T-cell (primary cell): ENCODE data around the gene CAPN14. TPM values are rescaled to one million over a fixed set of nuclear protein-coding genes. Genes with fewer than 3 reads are reported as not detected.

Experiments used
- ATAC-seq, 4 experiments: fragments of 200-7000 bp in 3 of 4; fragments of 150-1000 bp in 1 of 4; cut with Tn5 transposase; replicated peaks in 1 of 4; 1 replicate in 3 of 4; 2 replicates in 1 of 4; pipeline ENCODE4 v1.10.0; 2021; ENCODE audit warnings: moderate library complexity in 3 of 4, mild to moderate bottlenecking in 2 of 4, moderate number of reproducible peaks in 1 of 4
- CTCF ChIA-PET, 2 donors: fragments of 300-600 bp; sonication (Branson Sonifier 250); formaldehyde crosslinking; loops; one replicate each; lab custom pipeline; 2022; ENCODE audit warnings: antibody characterized with exemption in 2 of 2; lab: Charles Lee
- POLR2A ChIA-PET, 2 donors: fragments of 300-600 bp; sonication (Branson Sonifier 250); formaldehyde crosslinking; loops; one replicate each; lab custom pipeline; 2022; ENCODE audit warnings: antibody characterized with exemption in 2 of 2; lab: Charles Lee
- DNase-seq, 35 experiments: peaks; one replicate each; pipeline versions ENCODE4 v3.0.0 to v3.0.0-alpha.2; 2013 to 2023
- H3K27ac ChIP-seq: one replicate; pipeline ENCODE4 v1.5.1; 2013; ENCODE audit warnings: low read length
- H3K27me3 ChIP-seq, 2 experiments: replicated peaks in 1 of 2; 1 replicate in 1 of 2; 2 replicates in 1 of 2; pipeline versions ENCODE4 v1.6.1 to v1.7.0; 2013; ENCODE audit warnings: low read length in 1 of 2, mixed read lengths in 1 of 2; ENCODE audit not compliant: control insufficient read depth in 2 of 2, insufficient read depth in 2 of 2; ENCODE audit errors: extremely low read depth in 1 of 2
- H3K36me3 ChIP-seq, 2 donors: 1 replicate in 1 of 2; 2 replicates in 1 of 2; pipeline versions ENCODE4 v1.6.1 to v1.7.0; 2013; ENCODE audit warnings: low read length in 1 of 2; ENCODE audit not compliant: control insufficient read depth in 2 of 2, insufficient read depth in 1 of 2; ENCODE audit errors: extremely low read depth in 1 of 2
- H3K4me1 ChIP-seq, 2 experiments: 1 replicate in 1 of 2; 2 replicates in 1 of 2; pipeline versions ENCODE4 v1.6.1 to v1.7.0; 2013; ENCODE audit warnings: low read length in 2 of 2, mixed read lengths in 1 of 2; ENCODE audit not compliant: insufficient read depth in 2 of 2, control insufficient read depth in 1 of 2; ENCODE audit errors: extremely low read depth in 1 of 2
- H3K4me3 ChIP-seq, 2 donors: 1 replicate in 1 of 2; 2 replicates in 1 of 2; pipeline versions ENCODE4 v1.5.1 to v1.7.0; 2013; ENCODE audit warnings: mild to moderate bottlenecking in 2 of 2, low read length in 1 of 2, moderate library complexity in 1 of 2; ENCODE audit not compliant: control insufficient read depth in 1 of 2; ENCODE audit errors: extremely low read depth in 1 of 2
- H3K9me3 ChIP-seq: 2 replicates; pipeline ENCODE4 v1.7.0; 2013
- H3K27ac Mint-ChIP-seq, 2 donors: one replicate each; pipeline ENCODE4 v1.8.0; 2020 to 2021; ENCODE audit warnings: mild to moderate bottlenecking in 2 of 2, mixed read lengths in 2 of 2
- H3K27me3 Mint-ChIP-seq, 2 donors: one replicate each; pipeline ENCODE4 v1.8.0; 2021 to 2022; ENCODE audit warnings: mixed read lengths in 2 of 2
- H3K36me3 Mint-ChIP-seq: one replicate; pipeline ENCODE4 v1.8.0; 2021; ENCODE audit warnings: mixed read lengths
- H3K4me1 Mint-ChIP-seq, 3 donors: one replicate each; pipeline ENCODE4 v1.8.0; 2020 to 2022; ENCODE audit warnings: mixed read lengths in 3 of 3, mild to moderate bottlenecking in 1 of 3
- H3K4me3 Mint-ChIP-seq, 3 donors: one replicate each; pipeline ENCODE4 v1.8.0; 2020 to 2022; ENCODE audit warnings: mild to moderate bottlenecking in 3 of 3, mixed read lengths in 3 of 3, moderate library complexity in 3 of 3
- H3K9me3 Mint-ChIP-seq, 3 donors: one replicate each; pipeline ENCODE4 v1.8.0; 2020 to 2022; ENCODE audit warnings: mixed read lengths in 3 of 3
- WGBS: methylation state at CpG from one replicate; pipeline ENCODE4 v1.1.5; 2013; ENCODE audit warnings: missing lambda C conversion rate; ENCODE audit not compliant: insufficient coverage; 5-methylcytosine and 5-hydroxymethylcytosine counted together
- total RNA-seq, 35 experiments: library from RNA in 6 of 35; stranded (reverse) in 6 of 35; fragments of 120-200 nt in 1 of 35; gene quantifications; one replicate each; pipeline versions ENCODE4 v1.2.1 to v1.2.4 and lab custom pipeline; 2013 to 2026

Gene CAPN14
- total RNA-seq, 5 donors from 2014 or later (not counting 1 experiment from before 2014, with no cell fraction given) = 0.15 to 0.76 (median 0.55) TPM

DNA sequence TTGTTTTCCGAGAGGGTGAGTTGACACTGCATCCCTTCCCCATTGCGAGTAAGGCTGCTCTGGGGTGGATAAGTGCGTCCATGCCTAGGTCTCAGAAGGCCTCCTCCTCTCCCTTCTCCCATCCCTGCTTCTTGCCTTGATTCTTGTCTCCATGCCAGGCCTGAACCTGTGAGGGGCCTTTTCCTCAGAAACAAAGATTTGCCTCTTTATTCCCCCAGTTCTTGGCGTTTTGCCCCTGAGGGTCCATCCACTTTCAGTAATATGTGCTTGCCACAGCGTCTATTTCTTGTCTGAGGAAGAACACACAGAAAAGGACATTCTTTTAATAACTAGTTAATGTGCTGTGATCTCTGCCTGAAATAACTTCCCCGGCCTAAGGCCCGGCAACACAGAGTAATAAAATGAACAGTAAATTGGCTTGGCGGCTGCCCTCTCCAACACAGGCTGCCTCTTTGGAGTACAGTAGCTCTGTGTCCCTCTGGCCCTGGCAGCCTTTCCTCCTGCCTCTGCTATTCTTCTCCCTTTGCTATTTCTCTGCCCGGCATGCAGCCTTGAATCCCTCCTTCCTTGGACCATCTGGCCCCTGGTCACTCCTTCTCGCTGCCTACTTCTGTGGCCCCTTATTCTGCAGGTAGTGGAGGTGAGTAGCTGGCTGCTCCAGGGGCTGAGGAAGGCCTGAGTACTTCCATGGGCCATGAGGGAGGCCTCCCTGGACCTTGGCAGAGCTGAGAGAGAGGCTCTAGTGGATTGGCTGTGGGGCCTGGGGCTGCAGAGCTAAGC is 21.0 kb upstream of the CAPN14 start:
- Histone ChIP-seq H3K27ac (no peak overlapping the region), H3K36me3 (no peaks in the 10 kb centered on the region), H3K27me3 (no peaks in the 10 kb centered on the region), H3K4me3 (no peak overlapping the region), H3K9me3 (no peaks in the 10 kb centered on the region), H3K4me1 (peaks cover 6 to 18% of the 10 kb centered on the region in 2 experiments)
- CTCF ChIA-PET = no interaction called here
- 100% methylated on average over 4 of the region's 10 CpGs for WGBS
- H3K4me3 Mint-ChIP-seq = no peak overlapping the region
- H3K27me3 Mint-ChIP-seq = no peaks in the 10 kb centered on the region
- POLR2A ChIA-PET = no interaction called here
- no peak for DNase-seq
- ATAC-seq = no peak
- no peaks in the 10 kb centered on the region for H3K36me3 Mint-ChIP-seq
- H3K9me3 Mint-ChIP-seq = no peaks in the 10 kb centered on the region
- H3K4me1 Mint-ChIP-seq = peaks cover 14 to 26% (median 23%) of the 10 kb centered on the region in 3 donors
- no peak overlapping the region for H3K27ac Mint-ChIP-seq

DNA sequence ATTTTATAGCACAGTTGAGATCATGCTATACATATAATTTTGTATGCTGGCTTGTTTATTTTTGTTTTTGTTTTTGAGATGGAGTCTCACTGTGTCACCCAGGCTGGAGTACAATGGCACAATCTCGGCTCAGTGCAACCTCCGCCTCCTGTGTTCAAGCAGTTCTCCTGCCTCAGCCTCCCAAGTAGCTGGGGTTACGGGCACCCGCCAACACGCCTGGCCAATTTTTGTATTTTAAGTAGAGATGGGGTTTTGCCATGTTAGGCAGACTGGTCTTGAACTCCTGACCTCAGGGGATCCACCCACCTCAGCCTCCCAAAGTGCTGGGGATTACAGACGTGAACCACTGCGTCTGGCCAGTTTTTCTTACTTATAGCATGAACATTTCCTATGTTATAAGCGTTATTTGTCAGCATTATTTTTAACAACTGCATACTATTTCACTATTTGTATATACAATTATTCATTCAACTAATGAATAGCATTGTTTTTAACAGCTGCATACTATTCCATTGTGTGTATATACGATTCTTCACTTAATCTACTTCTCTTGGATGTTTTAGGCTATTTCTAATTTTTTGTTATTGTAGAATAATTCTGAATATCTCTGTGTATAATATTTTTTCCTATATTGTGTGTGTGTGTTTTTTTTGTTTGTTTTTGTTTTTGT is 20.2 kb upstream of the CAPN14 start:
- Histone ChIP-seq H3K4me1 (peaks cover 7 to 22% of the 10 kb centered on the region in 2 experiments), H3K4me3 (no peak overlapping the region), H3K27me3 (no peaks in the 10 kb centered on the region), H3K9me3 (no peaks in the 10 kb centered on the region), H3K36me3 (no peaks in the 10 kb centered on the region), H3K27ac (no peak overlapping the region)
- no peak overlapping the region for H3K4me3 Mint-ChIP-seq
- ATAC-seq (no peak), DNase-seq (no peak)
- H3K4me1 Mint-ChIP-seq = peaks cover 17 to 30% (median 26%) of the 10 kb centered on the region in 3 donors
- H3K27ac Mint-ChIP-seq = no peak overlapping the region
- 96% methylated on average over 4 of the region's 9 CpGs for WGBS
- H3K36me3 Mint-ChIP-seq = no peaks in the 10 kb centered on the region
- H3K9me3 Mint-ChIP-seq = no peaks in the 10 kb centered on the region
- POLR2A ChIA-PET = interaction anchor here in 1 of 2 donors (0.6 kb wide), 1 partner anchor 1088 kb away, joined by 3 read pairs; no protein-coding TSS in a partner anchor
- no peaks in the 10 kb centered on the region for H3K27me3 Mint-ChIP-seq
- CTCF ChIA-PET = no interaction called here

DNA sequence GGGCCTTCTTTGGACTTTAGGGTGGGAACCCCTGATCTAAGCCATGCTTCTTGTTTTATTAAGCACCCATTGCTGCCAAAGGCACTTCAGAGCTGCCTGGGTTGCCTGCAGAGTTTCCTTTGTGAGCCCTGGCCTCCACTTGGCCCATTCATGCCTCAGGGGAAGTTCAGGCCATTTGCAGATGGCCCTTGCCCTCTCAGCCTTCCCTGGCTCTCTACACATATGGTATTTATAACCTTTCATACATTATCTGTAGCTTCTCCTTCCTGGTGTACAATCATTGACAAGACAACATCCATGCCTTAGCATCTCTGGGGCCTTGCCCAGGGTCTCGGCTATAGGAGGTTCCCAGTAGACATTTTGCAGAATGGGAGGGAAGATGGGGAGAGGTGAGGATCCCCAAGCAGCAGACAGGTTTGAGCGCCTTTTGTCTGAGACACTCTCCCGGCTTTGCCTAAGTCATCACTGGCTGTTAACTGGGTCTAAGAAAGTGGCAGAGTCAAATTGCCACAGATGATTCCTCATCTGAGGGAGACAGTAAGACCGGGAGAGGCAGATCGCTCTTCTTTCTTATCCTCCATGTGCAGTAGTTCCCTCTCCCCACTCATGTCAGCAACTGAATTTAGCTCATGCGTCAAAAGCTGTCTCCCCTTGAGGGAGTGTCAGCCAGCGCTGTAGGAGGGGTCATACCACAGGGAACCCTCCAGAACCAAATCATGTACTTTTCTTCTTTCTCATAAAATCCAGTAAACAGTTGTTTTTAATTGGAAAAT is 19.3 kb upstream of the CAPN14 start:
- H3K27ac ChIP-seq = no peak overlapping the region
- peaks cover 7 to 22% of the 10 kb centered on the region in 2 experiments for H3K4me1 ChIP-seq
- ChIA-PET CTCF (no interaction called here), POLR2A (interaction anchor here in 1 of 2 donors (0.6 kb wide), 1 partner anchor 1088 kb away, joined by 3 read pairs; no protein-coding TSS in a partner anchor)
- Mint-ChIP-seq H3K9me3 (no peaks in the 10 kb centered on the region), H3K27me3 (no peaks in the 10 kb centered on the region), H3K36me3 (no peaks in the 10 kb centered on the region), H3K4me3 (no peak overlapping the region), H3K4me1 (peaks cover 17 to 30% (median 26%) of the 10 kb centered on the region in 3 donors), H3K27ac (peak overlapping the region in 1 of 2 donors; percentile 40)
- WGBS = 80% methylated on average over 3 of the region's 7 CpGs
- DNase-seq = no peak
- ATAC-seq = no peak
- H3K9me3 ChIP-seq = no peaks in the 10 kb centered on the region
- H3K36me3 ChIP-seq = no peaks in the 10 kb centered on the region
- no peak overlapping the region for H3K4me3 ChIP-seq
- no peaks in the 10 kb centered on the region for H3K27me3 ChIP-seq

DNA sequence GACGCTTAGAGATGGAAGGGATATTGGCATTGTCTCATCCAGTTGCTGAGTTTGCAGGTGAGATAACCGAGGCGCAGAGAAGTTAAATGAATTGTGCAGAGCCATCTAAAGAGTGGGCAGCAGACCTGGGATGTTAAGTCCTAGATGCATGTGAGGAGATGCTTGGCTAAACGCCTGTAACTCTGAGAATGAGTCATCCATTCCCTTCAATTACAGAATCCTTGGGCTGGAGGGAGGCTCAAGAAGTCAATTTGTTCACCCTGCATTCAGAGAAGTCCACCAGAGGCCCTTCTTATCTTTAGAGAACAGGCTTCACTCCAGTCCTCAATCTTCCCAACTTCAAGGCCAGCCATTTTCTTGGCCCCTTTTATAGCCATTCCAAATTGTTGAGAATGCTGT is 18.2 kb upstream of the CAPN14 start:
- H3K9me3 ChIP-seq = no peaks in the 10 kb centered on the region
- peaks cover 7 to 22% of the 10 kb centered on the region in 2 experiments for H3K4me1 ChIP-seq
- H3K9me3 Mint-ChIP-seq = no peaks in the 10 kb centered on the region
- H3K27me3 Mint-ChIP-seq = no peaks in the 10 kb centered on the region
- ATAC-seq = no peak
- H3K27ac ChIP-seq = no peak overlapping the region
- H3K36me3 Mint-ChIP-seq = no peaks in the 10 kb centered on the region
- no peak overlapping the region for H3K4me3 ChIP-seq
- no peak for DNase-seq
- 100% methylated on average over 2 of the region's 4 CpGs for WGBS
- peaks cover 17 to 30% (median 26%) of the 10 kb centered on the region in 3 donors for H3K4me1 Mint-ChIP-seq
- no peaks in the 10 kb centered on the region for H3K27me3 ChIP-seq
- peak overlapping the region; percentile 61 to 62 for H3K27ac Mint-ChIP-seq
- peak overlapping the region; percentile 73 to 75 (median 75) for H3K4me3 Mint-ChIP-seq
- no peaks in the 10 kb centered on the region for H3K36me3 ChIP-seq
- ChIA-PET POLR2A (no interaction called here), CTCF (no interaction called here)

DNA sequence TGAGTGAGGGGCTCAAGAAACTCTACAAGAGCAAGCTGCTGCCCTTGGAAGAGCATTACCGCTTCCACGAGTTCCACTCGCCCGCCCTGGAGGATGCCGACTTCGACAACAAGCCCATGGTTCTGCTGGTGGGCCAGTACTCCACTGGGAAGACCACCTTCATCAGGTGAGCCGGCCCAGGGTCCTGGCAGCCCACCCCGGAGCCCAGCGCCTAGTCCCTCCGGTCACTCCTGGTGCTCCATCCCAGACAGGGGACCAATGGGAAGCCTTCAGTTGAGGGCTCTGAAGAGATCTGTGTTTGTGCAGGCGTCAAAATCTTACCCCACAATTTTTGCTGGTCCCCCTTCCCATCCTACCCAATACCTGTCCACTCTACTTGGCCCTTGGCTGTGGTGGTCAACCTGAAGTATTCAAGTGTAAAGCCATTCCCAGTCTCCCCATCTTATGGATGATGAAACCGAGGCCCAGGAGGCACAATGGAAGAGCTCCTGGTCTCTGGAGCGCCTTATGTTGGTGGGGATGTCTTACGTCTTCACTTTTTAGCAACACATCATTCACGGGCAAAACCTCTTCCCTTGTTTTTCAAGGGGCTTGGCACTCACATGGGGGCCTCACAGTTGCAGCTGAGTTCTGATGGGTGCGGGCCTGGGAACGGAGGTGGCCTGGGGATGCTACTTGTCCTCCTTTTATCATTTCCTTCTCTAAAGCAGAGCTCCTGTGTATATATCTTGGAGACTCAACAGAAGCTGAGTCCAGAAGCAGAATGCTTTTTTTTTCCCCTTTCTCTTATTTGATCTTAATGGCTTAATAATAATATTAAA is 17.6 kb upstream of the CAPN14 start:
- H3K4me3 Mint-ChIP-seq = peak overlapping the region; percentile 73 to 75 (median 75)
- Histone ChIP-seq H3K27me3 (no peaks in the 10 kb centered on the region), H3K4me3 (peak overlapping the region; percentile 61 to 70), H3K36me3 (no peaks in the 10 kb centered on the region), H3K27ac (no peak overlapping the region), H3K9me3 (no peaks in the 10 kb centered on the region), H3K4me1 (peaks cover 7 to 22% of the 10 kb centered on the region in 2 experiments)
- H3K4me1 Mint-ChIP-seq = peaks cover 17 to 30% (median 26%) of the 10 kb centered on the region in 3 donors
- no peaks in the 10 kb centered on the region for H3K9me3 Mint-ChIP-seq
- H3K36me3 Mint-ChIP-seq = no peaks in the 10 kb centered on the region
- peak overlapping the region; percentile 61 to 62 for H3K27ac Mint-ChIP-seq
- DNase-seq (no peak), ATAC-seq (no peak)
- POLR2A ChIA-PET = no interaction called here
- no peaks in the 10 kb centered on the region for H3K27me3 Mint-ChIP-seq
- WGBS = 91% methylated on average over 10 of the region's 17 CpGs
- CTCF ChIA-PET = no interaction called here
